ENCODE results near the gene WFDC1.
A peak's percentile ranks its signal among the peaks of the same experiment; 100 is the strongest.

The WFDC1 gene

GRCh38 chr16:84355149-84355548, 60.5 kb downstream of the WFDC1 start:
- DNase-seq: no peak

- no peak for DNase-seq
Measured at GRCh38 chr16:84356176-84356575, 61.5 kb downstream of the WFDC1 start.

- DNase-seq: no peak
Measured at GRCh38 chr16:84356591-84357116, 62.0 kb downstream of the WFDC1 start.

GRCh38 chr16:84357191-84357651, 62.5 kb downstream of the WFDC1 start:
- peak; percentile 46 for DNase-seq

GRCh38 chr16:84358601-84359295, 64.1 kb downstream of the WFDC1 start:
- no peak for DNase-seq

GRCh38 chr16:84359326-84359725, 64.6 kb downstream of the WFDC1 start:
- DNase-seq: no peak

GRCh38 chr16:84360170-84360569, 65.5 kb downstream of the WFDC1 start:
- DNase-seq: no peak

GRCh38 chr16:84360748-84361147, 66.1 kb downstream of the WFDC1 start:
- DNase-seq: no peak

GRCh38 chr16:84361546-84361945, 66.9 kb downstream of the WFDC1 start:
- DNase-seq: no peak

GRCh38 chr16:84362471-84362941, 67.8 kb downstream of the WFDC1 start:
- DNase-seq: no peak

GRCh38 chr16:84366208-84366607, 71.5 kb downstream of the WFDC1 start:
- DNase-seq: no peak

- DNase-seq: no peak
Measured at GRCh38 chr16:84367297-84367680, 72.6 kb downstream of the WFDC1 start.

GRCh38 chr16:84367750-84368307, 73.2 kb downstream of the WFDC1 start:
- DNase-seq: no peak

GRCh38 chr16:84368308-84368996, 73.8 kb downstream of the WFDC1 start, which contains the start of gene ATP2C2:
ATP2C2 (plus strand) TSS chr16:84368538; CDS start chr16:84368616, 78 bp downstream.
- DNase-seq: no peak

- DNase-seq: no peak
Measured at GRCh38 chr16:84369105-84369504, 74.4 kb downstream of the WFDC1 start.

- no peak for DNase-seq
Measured at GRCh38 chr16:84369938-84370627, 75.4 kb downstream of the WFDC1 start.

- DNase-seq: no peak
Measured at GRCh38 chr16:84370723-84371552, 76.3 kb downstream of the WFDC1 start.

GRCh38 chr16:84371553-84371865, 76.8 kb downstream of the WFDC1 start:
- no peak for DNase-seq

GRCh38 chr16:84373907-84374489, 79.3 kb downstream of the WFDC1 start:
- no peak for DNase-seq

GRCh38 chr16:84378099-84378498, 83.4 kb downstream of the WFDC1 start:
- no peak for DNase-seq

GRCh38 chr16:84378567-84378966, 83.9 kb downstream of the WFDC1 start:
- DNase-seq: no peak

Data from fibroblast of skin of abdomen (primary cell).